GM18526 (cell line): ENCODE results near the gene TEX55.

ENCODE experiments used
- POLR2A ChIP-seq: IDR thresholded peaks from 3 replicates; pipeline ENCODE4 v1.6.1; 2011; ENCODE audit not compliant: insufficient read length; ENCODE audit errors: extremely low read depth

TEX55 gene

GRCh38 chr3:119145500-119146167 is at the start of gene TEX55:
Gene TEX55, plus strand, starts transcription at chr3:119146165. Its CDS starts 25 bp downstream, at chr3:119146190.
- TF ChIP-seq POLR2A, result no peak

GRCh38 chr3:119098003-119098402 is 48.0 kb upstream of the TEX55 start:
- no peak for TF ChIP-seq POLR2A

- no peak for TF ChIP-seq POLR2A
Observed at GRCh38 chr3:119098619-119099222, 47.2 kb upstream of the TEX55 start.

- no peak for TF ChIP-seq POLR2A
Observed at GRCh38 chr3:119099785-119100184, 46.2 kb upstream of the TEX55 start.

- TF ChIP-seq POLR2A, result no peak
Observed at GRCh38 chr3:119104031-119104430, 41.9 kb upstream of the TEX55 start.

GRCh38 chr3:119120480-119120879 is 25.5 kb upstream of the TEX55 start:
- no peak for TF ChIP-seq POLR2A

- no peak for TF ChIP-seq POLR2A
Observed at GRCh38 chr3:119122350-119122749, 23.6 kb upstream of the TEX55 start.

GRCh38 chr3:119125342-119125741 is 20.6 kb upstream of the TEX55 start:
- no peak for TF ChIP-seq POLR2A

- TF ChIP-seq POLR2A, result no peak
Observed at GRCh38 chr3:119125742-119126504, 20.0 kb upstream of the TEX55 start.

- no peak for TF ChIP-seq POLR2A
Observed at GRCh38 chr3:119140466-119140865, 5.5 kb upstream of the TEX55 start.

- no peak for TF ChIP-seq POLR2A
Observed at GRCh38 chr3:119145128-119145499, 851 bp upstream of the TEX55 start.

- no peak for TF ChIP-seq POLR2A
Observed at GRCh38 chr3:119146578-119147375, 812 bp downstream of the TEX55 start.

GRCh38 chr3:119147494-119147893 is 1.5 kb downstream of the TEX55 start:
- TF ChIP-seq POLR2A, result no peak

- TF ChIP-seq POLR2A, result no peak
Observed at GRCh38 chr3:119148493-119149180, 2.7 kb downstream of the TEX55 start.

- no peak for TF ChIP-seq POLR2A
Observed at GRCh38 chr3:119149484-119149883, 3.5 kb downstream of the TEX55 start.
